Lung (tissue), 12 donors: ENCODE results near the gene COPS9. TPM values are rescaled to one million over a fixed set of nuclear protein-coding genes. Genes with fewer than 3 reads are reported as not detected.

Source experiments
- ATAC-seq: fragments of 200-7000 bp; cut with Tn5 transposase; one replicate; pipeline ENCODE4 v1.9.1; 2020; ENCODE audit warnings: moderate number of reproducible peaks; ENCODE audit not compliant: insufficient read depth, low FRiP score
- DNase-seq, 3 donors: peaks; one replicate each; pipeline ENCODE4 v3.0.0-alpha.2; 2013 to 2017
- H3K27ac ChIP-seq, 2 donors: one replicate each; pipeline ENCODE4 v1.5.1; 2013; ENCODE audit warnings: mild to moderate bottlenecking in 2 of 2, moderate library complexity in 2 of 2, control low read depth in 1 of 2, inconsistent platforms in 1 of 2, low read depth in 1 of 2, low read length in 1 of 2
- H3K27me3 ChIP-seq, 3 donors: one replicate each; pipeline ENCODE4 v1.5.1; 2013; ENCODE audit warnings: low read length in 2 of 3; ENCODE audit not compliant: control insufficient read depth in 3 of 3, insufficient read depth in 3 of 3
- H3K36me3 ChIP-seq, 4 donors: one replicate each; pipeline ENCODE4 v1.5.1; 2013; ENCODE audit warnings: low read length in 4 of 4, mild to moderate bottlenecking in 1 of 4, moderate library complexity in 1 of 4; ENCODE audit not compliant: control insufficient read depth in 4 of 4, insufficient read depth in 4 of 4
- H3K4me1 ChIP-seq, 5 donors: one replicate each; pipeline ENCODE4 v1.5.1; 2013; ENCODE audit warnings: low read length in 5 of 5, mild to moderate bottlenecking in 2 of 5, moderate library complexity in 1 of 5; ENCODE audit not compliant: control insufficient read depth in 5 of 5, insufficient read depth in 5 of 5
- H3K4me3 ChIP-seq: one replicate; pipeline ENCODE4 v1.5.1; 2013; ENCODE audit warnings: mild to moderate bottlenecking, control low read depth, moderate library complexity
- H3K9ac ChIP-seq, 2 donors: one replicate each; pipeline ENCODE4 v1.5.1; 2013; ENCODE audit warnings: low read length in 2 of 2, control low read depth in 1 of 2; ENCODE audit not compliant: insufficient read depth in 1 of 2
- H3K9me3 ChIP-seq, 4 donors: one replicate each; pipeline ENCODE4 v1.5.1; 2013; ENCODE audit warnings: low read length in 3 of 4, mild to moderate bottlenecking in 1 of 4, moderate library complexity in 1 of 4; ENCODE audit not compliant: control insufficient read depth in 4 of 4, insufficient read depth in 3 of 4
- CTCF ChIP-seq: IDR thresholded peaks from 2 replicates; pipeline ENCODE4 v1.5.1; 2012; ENCODE audit warnings: mild to moderate bottlenecking; ENCODE audit errors: control extremely low read depth, extremely low read depth
- WGBS, 2 donors: extraction: QIAGEN DNeasy Blood & Tissue Kit; methylation state at CpG; one replicate each; pipeline ENCODE4 v1.1.7; 2013; 5-methylcytosine and 5-hydroxymethylcytosine counted together
- polyA plus RNA-seq, 2 donors: library from polyadenylated mRNA; stranded (reverse); fragments of 200-250 nt; gene quantifications; one replicate each; pipeline ENCODE4 v1.2.1, GENCODE V29; 2013
- total RNA-seq, 2 donors: library from RNA; depleted of rRNA in 1 of 2; stranded (reverse); fragments of >200 nt in 1 of 2; gene quantifications; one replicate each; pipeline ENCODE4 v1.2.1, GENCODE V29; 2014 to 2021
- donor health status: control.
- donor health status: control.
- donor health status: Bipolar disorder and iron deficiency.
- donor health status: healthy.
- donor health status: DM: yes; HTN: yes; CAD: no.

The COPS9 gene
- total and polyA plus RNA-seq, 4 donors = 52.5 to 386 (median 148) TPM

GRCh38 chr2:240107477-240107796 is 28.7 kb downstream of the COPS9 start:
- H3K36me3 ChIP-seq = no peaks in the 10 kb centered on the region
- no peaks in the 10 kb centered on the region for H3K4me1 ChIP-seq
- 71 to 75% methylated on average over 6 of the region's 6 CpGs for WGBS, 2 donors
- no peak overlapping the region for H3K9ac ChIP-seq
- TF ChIP-seq CTCF = no peak
- no peak overlapping the region for H3K27ac ChIP-seq
- peaks cover 0 to 9% (median 4%) of the 10 kb centered on the region in 3 donors for H3K27me3 ChIP-seq
- no peaks in the 10 kb centered on the region for H3K9me3 ChIP-seq
- DNase-seq = no peak
- H3K4me3 ChIP-seq = no peak overlapping the region
- ATAC-seq = no peak

GRCh38 chr2:240106765-240107476 is 29.2 kb downstream of the COPS9 start:
- H3K4me3 ChIP-seq = no peak overlapping the region
- no peak overlapping the region for H3K27ac ChIP-seq
- no peak for ATAC-seq
- H3K4me1 ChIP-seq = no peaks in the 10 kb centered on the region
- WGBS, 2 donors = 74 to 84% methylated on average over 17 of the region's 17 CpGs
- no peak overlapping the region for H3K9ac ChIP-seq
- H3K36me3 ChIP-seq = no peaks in the 10 kb centered on the region
- H3K9me3 ChIP-seq = no peaks in the 10 kb centered on the region
- peaks cover 0 to 7% (median 2%) of the 10 kb centered on the region in 3 donors for H3K27me3 ChIP-seq
- DNase-seq = no peak
- no peak for TF ChIP-seq CTCF

GRCh38 chr2:240105982-240106381 is 30.1 kb downstream of the COPS9 start:
- 67 to 73% methylated on average over 11 of the region's 11 CpGs for WGBS, 2 donors
- Histone ChIP-seq H3K36me3 (no peaks in the 10 kb centered on the region), H3K4me3 (no peak overlapping the region), H3K27ac (no peak overlapping the region), H3K27me3 (peaks cover 0 to 7% (median 2%) of the 10 kb centered on the region in 3 donors), H3K4me1 (no peaks in the 10 kb centered on the region), H3K9me3 (no peaks in the 10 kb centered on the region), H3K9ac (no peak overlapping the region)
- DNase-seq (no peak), ATAC-seq (no peak)
- TF ChIP-seq CTCF = no peak

- WGBS, 2 donors = 84 to 85% methylated on average over 4 of the region's 4 CpGs
- no peak overlapping the region for H3K4me3 ChIP-seq
- no peaks in the 10 kb centered on the region for H3K36me3 ChIP-seq
- H3K9me3 ChIP-seq = no peaks in the 10 kb centered on the region
- TF ChIP-seq CTCF = no peak
- no peak overlapping the region for H3K27ac ChIP-seq
- H3K4me1 ChIP-seq = no peaks in the 10 kb centered on the region
- DNase-seq (no peak), ATAC-seq (no peak)
- peaks cover 0 to 10% (median 2%) of the 10 kb centered on the region in 3 donors for H3K27me3 ChIP-seq
- no peak overlapping the region for H3K9ac ChIP-seq
Observed at GRCh38 chr2:240103136-240103535, 33.0 kb downstream of the COPS9 start.
